Left hindlimb (tissue), 1 donor: ENCODE measurements around the gene B9D1.

Source experiments
- DNase-seq: peaks from one replicate; pipeline ENCODE4 v3.0.0-alpha.2; 2018

Gene B9D1

DNA sequence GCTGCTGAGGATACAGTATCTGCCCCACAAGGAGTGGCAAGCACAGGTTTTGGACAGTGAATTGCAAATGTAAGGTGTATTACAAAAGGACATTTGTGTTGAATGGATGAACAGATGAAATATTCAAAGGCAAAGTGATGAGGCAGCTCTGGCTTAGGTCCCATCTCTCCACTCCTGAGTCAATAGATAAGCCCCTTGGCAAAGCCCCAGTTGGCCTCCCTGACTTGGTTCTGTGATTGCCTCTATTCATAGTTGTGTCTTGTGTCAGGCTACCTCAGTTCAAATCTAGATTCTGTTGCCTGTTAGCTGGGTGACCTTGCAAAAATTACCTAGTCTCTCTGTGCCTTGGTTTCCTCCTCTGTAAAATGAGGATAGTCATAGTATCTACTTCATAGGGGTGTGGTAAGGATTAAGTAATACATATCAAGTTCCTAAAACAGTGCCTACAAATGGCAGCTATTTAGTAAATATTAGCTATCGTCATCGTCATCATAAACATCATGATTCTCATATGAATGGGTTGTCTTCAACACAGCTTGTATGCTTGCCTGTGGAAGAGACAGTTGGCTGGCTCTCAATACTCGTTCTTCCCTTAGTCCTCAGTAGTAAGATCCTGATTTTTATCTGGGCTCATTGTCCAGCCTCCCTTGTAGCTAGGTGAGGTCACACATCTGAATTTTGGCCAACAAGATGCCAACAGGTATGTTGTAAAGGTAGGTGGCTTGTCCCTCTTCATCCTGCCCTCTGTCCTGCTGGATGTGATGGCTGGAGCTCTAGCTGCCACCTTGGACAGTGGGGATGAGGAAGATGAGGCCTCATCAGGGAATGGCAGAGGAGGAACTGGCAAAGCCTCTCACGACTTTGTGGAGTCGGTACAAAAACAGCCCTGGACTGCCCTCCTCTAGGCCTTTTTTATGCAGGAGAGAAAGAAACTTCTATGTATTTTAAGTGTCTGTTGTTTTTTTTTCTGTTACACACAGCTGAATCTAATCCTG is 26.6 kb upstream of the B9D1 start:
- no peak for DNase-seq

DNA sequence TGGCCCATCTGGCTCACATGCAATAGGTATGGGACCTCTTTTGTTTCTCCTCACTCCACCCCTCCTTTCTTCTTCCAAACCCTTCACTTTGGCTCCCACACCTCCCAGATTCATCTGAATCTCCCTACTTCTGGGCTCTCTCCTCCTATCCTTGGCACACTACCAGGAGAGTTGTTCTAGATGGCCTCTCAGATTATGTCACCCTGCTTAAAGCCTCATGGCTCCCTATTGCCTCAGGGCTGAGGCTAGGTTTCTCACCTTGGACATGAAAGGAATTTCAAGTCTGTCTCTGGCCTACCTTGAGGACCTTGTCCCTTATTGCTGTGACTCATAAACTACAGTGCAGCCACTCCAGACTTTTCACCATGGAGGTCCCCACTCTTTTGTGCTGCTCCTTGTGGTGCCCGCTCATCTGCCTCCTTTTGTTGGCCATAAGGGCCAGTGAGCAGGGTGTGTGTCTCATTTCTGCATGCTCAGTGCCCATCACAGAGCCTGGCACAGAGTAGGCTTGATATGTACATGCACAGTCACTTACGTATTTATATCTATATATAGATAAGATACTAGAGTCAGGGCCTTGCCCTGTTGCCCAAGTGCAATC is 25.5 kb upstream of the B9D1 start:
- DNase-seq, result no peak

DNA sequence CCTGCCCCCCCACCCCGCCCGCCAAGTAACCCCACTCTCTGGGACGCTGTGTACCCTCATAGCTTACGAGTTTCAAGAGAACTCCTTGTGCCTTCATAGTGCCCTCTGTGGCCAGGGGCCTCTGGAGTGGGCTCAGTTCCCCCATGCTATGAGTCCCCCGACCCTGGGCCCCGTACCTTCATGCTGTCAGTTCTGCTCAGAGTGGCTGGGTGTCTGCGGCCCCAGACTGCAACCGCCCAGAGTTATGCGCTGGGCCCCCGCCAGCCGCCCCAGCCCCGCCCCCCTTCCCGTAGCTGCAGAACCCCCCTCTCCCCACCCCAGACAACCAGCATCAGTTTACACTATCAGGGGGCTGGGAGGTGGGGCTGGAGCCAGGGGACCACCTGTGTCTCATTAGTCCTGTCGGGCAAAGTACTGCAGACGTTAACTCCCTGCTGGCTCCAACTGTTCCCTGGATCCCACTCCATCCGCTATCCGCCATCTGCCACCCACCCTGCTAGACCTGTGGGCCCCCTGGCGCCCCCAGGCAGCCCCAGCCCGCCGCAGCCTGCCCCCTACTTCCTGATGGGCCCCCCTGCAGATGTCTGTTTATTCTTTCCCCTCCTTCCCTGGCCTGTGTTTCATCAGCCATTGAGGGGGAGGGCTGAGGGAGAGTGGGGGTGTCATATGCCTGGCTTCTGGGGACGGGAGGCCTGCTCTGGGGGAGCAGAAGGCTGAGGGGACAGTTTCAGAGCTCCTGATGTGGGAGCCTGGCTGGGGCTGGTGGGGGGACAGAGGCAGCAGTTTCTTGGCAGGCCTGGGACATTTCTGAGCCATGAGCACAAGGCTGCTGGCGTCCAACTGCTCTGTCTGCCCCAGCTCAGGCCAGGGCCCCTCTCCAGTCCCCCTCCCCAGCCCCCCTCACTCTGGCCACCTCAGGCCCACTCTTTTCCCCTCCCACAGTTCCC is 24.7 kb upstream of the B9D1 start, which contains the start of gene MFAP4:
MFAP4 (minus strand) TSS at position 217 of the 947 bp plus-strand sequence; CDS start at position 182, 35 bp downstream.
- DNase-seq, result peak; percentile 97

DNA sequence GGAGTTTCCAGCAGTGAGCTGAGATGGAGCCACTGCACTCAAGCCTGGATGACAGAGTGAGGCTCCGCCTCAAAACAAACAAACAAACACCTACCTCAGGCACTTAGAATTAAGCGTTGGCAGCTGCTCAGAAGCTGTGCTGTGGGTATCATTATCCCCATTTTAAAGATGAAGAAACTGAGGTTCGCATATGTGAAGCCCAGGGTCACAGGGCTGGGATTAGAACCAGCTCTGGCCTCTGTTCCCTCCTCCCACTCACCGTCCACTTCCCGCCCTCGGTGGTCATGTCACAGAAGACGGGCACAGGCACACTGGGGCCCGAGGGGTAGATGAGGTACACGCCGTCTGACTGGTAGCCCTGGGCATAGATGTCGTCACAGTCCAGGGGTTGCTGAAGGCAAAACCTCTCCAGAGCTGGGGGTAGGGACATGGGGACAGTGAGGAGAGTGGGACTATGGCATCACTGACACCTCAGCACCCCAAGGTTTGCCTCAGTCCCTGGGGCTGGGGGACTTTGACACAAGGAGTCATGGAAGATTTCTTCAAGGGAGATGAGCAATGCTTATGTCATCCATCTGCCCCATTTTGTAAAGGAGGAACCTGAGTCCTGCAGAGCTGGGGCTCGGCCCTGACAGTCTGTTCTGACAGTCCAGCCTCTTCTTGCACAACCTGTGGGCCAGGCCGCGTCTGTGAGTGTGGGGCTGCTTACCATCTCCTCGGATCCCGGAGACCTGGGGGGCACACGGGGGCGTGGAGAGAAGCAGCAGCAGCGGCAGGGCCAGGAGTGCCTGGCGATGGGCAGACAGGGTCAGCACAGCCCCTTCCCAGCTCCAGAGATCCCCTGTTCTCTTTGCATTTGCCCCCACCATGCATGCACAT is 23.8 kb upstream of the B9D1 start:
- DNase-seq, result peak; percentile 66

DNA sequence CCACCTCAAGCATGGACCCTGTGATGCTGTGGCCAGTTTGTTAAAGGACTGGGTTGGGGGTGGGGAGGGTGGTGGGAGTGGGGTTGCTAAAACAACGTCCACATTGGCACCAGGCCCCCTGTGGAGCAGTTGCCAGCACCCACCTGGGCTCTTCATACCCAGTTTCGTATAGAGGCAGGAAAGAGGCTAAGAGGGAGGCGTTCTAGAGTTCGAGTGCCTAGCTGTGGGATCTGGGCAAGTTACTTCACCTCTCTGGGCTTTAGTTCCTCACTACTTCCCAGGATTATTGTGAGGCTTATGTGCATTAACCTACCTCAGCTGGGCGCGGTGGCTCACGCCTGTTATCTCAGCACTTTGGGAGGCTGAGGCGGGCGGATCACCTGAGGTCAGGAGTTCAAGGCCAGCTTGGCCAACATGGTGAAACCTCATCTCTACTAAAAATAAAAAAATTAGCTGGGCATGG is 23.0 kb upstream of the B9D1 start:
- DNase-seq, result no peak

DNA sequence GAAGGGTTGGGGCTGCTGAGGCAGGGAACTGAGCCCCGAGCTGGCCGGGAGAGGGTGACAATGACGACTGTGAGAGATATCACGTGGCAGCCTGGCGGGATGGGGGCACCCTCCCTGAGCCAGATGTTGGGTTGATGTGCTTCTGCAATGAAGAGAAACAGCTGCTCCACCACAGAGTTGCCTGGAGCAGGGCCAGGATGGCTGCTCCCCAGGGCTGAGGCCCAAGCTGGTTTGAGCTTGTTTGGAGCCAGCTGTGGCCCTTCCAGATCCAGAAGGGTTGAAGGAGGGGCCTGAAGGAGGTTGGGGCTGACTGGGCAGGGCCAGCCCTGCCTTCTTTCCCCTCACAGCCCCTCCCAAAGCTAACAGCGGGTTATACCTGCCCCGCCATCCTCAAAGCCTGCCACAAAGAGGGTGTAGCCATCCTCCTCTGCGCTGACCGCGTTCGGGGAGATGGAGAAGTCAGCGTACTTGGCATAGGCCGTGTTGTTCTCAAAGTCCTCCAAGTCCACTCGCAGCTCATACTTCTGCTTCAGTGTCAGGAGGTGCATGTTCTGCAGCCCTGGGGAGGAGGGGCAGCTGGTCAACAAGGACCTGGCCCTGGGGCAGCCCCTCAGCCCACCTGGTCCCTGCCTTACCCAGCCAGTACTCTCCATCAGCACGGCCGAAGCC is 22.3 kb upstream of the B9D1 start:
- peak; percentile 95 for DNase-seq

DNA sequence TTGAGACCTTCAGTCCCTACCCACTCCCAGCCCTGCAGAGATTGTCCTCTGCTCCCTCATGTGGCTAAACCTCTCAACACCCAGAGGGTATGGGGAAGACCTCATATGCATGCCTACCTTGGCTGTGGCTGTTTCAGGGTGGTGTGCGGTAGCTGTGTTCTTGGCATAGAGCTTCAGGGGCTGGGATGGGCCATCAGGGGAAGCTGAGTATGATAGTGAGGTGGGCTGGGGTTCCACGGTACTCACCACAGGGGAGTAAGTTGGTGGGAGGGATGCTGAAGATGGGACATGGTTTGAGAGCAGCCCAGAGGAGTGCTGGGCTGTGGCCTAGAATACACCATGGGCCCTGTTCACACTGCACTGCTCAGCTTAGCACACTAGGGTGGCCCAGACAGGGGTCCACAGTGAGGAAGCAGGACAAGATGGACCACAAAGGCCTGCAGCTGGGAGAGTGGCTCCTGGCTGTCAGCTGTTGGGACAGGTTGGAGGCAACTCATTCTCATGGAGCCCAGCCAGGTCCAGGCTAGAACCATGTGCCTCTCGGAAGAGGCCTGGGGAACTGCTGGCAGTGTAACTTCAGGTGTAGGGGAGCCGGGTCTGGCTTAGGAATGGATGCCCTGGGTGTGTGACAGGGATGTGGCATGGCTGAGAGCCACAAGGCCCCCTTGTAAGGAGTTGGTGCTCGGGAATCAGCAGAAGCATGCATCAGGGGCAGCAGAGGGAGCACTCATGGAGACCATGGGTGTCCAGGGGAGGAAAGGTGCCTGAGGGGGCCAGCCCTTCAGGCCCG is 21.4 kb upstream of the B9D1 start:
- DNase-seq, result no peak

DNA sequence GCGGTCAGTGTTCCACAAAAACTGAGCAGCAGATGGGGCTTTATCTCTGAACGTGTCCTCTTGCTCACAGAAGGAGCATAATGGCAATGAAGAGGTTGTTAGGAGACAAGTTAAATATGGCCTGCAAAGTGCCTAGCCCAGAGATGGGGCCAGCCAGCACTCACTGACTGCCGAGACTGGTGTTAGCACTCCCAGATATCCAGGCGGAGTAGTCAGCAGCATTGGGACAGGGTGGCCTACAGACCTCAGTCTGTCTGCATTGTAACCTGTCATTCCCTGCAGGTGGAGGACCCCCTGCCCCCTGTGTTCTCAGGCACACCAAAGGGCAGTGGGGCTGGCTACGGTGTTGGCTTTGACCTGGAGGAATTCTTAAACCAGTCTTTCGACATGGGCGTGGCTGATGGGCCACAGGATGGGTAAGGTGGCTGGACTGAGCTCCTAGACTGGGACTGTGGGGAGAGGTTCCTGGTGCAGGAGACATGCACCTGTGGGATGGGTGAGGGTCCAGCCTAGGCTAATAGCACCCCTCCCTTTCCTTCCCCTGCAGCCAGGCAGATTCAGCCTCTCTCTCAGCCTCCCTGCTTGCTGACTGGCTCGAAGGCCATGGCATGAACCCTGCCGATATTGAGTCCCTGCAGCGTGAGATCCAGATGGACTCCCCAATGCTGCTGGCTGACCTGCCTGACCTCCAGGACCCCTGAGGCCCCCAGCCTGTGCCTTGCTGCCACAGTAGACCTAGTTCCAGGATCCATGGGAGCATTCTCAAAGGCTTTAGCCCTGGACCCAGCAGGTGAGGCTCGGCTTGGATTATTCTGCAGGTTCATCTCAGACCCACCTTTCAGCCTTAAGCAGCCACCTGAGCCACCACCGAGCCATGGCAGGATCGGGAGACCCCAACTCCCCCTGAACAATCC is 20.3 kb upstream of the B9D1 start:
- DNase-seq, result no peak

DNA sequence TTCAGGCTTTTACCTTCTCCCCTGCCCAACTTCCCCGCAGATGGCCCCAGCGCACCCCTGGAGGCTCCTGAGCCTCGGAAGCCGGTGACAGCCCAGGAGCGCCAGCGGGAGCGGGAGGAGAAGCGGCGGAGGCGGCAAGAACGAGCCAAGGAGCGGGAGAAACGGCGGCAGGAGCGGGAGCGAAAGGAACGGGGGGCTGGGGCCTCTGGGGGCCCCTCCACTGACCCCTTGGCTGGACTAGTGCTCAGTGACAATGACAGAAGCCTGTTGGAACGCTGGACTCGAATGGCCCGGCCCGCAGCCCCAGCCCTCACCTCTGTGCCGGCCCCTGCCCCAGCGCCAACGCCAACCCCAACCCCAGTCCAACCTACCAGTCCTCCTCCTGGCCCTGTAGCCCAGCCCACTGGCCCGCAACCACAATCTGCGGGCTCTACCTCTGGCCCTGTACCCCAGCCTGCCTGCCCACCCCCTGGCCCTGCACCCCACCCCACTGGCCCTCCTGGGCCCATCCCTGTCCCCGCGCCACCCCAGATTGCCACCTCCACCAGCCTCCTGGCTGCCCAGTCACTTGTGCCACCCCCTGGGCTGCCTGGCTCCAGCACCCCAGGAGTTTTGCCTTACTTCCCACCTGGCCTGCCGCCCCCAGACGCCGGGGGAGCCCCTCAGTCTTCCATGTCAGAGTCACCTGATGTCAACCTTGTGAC is 19.4 kb upstream of the B9D1 start:
- DNase-seq, result peak; percentile 27

DNA sequence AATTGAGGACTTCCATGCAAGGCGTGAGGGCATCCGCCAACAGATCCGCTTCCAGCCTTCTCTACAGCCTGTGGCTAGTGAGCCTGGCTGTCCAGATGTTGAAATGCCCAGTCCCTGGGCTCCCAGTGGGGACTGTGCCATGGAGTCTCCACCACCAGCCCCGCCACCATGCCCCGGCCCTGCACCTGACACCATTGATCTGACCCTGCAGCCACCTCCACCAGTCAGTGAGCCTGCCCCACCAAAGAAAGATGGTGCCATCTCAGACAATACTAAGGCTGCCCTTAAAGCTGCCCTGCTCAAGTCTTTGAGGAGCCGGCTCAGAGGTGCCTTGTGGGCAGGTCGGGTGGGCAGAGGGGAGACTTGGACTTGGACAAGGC is 18.8 kb upstream of the B9D1 start:
- no peak for DNase-seq

DNA sequence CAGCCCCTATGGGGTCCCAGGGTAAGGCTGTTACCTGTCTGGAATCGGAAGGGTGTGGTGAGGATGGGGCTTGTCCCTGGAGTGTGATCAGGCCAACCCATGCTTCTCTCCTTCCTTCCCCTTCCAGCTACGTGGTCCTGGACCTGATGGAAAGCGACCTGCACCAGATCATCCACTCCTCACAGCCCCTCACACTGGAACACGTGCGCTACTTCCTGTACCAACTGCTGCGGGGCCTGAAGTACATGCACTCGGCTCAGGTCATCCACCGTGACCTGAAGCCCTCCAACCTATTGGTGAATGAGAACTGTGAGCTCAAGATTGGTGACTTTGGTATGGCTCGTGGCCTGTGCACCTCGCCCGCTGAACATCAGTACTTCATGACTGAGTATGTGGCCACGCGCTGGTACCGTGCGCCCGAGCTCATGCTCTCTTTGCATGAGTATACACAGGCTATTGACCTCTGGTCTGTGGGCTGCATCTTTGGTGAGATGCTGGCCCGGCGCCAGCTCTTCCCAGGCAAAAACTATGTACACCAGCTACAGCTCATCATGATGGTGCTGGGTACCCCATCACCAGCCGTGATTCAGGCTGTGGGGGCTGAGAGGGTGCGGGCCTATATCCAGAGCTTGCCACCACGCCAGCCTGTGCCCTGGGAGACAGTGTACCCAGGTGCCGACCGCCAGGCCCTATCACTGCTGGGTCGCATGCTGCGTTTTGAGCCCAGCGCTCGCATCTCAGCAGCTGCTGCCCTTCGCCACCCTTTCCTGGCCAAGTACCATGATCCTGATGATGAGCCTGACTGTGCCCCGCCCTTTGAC is 18.2 kb upstream of the B9D1 start:
- DNase-seq, result peak; percentile 16

DNA sequence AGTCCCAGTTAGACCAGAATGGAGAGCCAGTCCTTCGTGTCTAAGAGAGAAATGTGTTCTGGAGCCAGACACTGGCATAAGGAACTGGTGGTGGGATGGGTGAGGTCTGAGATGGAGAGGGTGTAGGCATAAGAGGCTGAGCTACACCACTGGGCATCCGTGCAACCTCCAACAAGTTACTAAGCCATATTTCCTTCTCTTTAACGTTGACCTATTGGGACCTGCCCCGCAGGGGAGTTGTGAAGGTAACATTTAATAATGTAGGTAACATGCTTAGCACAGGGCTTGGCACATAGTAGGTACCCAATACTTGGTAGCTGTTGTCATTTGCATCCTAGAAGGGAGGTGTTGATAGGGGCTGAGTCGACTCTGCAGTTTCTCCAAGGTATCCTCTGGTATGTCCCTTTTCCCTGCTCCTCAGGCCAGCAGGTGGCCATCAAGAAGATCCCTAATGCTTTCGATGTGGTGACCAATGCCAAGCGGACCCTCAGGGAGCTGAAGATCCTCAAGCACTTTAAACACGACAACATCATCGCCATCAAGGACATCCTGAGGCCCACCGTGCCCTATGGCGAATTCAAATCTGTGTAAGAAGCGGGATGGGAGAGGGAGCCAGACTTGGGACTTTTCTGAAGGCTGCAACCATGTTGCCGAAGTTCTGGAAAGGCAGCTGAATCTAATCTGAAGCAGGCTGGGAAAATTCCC is 17.0 kb upstream of the B9D1 start:
- no peak for DNase-seq

DNA sequence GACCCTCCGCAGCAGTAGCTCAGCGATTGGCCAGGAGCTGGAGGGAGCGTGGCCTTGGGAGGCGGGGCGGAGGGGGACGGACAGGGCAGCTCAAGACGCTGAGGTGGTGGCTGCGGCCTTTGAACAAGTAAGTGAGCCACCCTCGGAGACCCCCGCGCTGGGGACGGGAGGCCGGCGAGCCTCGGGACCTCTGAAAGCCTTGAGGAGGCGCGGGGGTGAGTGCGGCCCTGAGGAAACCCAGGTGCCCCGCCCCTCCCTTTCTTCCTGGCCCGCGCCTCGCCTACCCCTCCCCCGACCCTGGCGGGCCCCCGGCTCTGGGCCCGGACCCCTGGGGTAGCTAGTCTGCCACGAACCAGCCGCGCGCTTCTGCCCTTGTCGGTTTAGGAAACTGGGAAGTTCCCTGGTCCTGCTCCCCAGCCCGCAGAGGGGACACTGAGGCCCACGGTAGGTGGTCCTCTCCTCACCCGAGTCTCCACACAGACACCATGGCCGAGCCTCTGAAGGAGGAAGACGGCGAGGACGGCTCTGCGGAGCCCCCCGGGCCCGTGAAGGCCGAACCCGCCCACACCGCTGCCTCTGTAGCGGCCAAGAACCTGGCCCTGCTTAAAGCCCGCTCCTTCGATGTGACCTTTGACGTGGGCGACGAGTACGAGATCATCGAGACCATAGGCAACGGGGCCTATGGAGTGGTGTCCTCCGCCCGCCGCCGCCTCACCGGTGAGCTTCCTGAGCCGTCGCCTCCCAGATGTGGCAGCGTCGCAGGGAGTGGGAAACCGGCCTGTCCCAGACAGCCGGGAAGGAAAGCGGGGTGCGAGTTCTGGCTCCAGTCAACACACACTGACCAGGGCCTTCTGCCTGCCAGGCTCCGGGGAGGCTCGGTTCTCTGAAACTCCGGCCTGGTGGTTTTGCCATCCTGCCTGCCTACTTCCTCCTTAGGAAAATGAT is 16.2 kb upstream of the B9D1 start, which contains the start of gene MAPK7:
MAPK7 (plus strand) TSS at position 83 of the 945 bp plus-strand sequence; CDS start at position 486, 403 bp downstream.
- DNase-seq, result no peak

DNA sequence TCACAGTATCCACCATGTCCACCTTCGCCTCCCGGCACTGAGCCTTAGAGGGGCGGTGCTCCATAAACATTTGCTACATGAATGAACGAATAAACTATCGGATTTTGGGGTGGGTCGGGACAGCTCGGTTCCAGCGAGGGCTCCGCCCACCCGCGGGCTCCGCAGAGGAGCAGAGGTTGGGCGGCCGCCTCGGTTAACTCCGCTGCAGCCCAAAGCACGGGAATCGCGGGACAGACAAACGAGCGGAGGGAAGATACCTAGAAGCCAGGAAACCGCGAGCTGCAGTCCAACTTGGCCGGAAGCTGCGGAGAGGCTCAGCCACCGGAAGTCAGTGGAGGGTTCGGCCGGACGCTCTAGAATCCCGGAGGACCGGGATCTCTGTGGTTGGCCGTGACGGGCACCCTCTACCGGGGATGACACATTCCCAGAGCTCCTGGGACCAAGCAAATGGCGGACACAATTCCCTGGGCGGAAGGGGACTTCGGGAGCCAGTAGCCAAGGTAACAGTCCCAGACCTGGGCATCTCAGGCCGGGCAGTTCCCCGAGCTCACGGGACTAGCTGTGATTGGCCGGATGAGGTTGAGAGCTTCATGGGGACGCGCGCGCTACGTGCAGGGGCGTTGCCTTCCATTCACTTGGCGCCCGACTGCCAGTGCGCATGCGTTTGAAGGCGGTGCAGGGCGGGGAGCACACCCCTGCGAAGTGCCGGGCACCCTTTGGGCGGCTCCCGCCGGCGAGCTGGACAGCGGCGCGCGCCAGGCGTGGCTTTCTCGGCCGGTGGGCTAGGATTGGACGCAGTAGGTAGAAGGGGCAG is 15.3 kb upstream of the B9D1 start:
- peak; percentile 100 for DNase-seq

DNA sequence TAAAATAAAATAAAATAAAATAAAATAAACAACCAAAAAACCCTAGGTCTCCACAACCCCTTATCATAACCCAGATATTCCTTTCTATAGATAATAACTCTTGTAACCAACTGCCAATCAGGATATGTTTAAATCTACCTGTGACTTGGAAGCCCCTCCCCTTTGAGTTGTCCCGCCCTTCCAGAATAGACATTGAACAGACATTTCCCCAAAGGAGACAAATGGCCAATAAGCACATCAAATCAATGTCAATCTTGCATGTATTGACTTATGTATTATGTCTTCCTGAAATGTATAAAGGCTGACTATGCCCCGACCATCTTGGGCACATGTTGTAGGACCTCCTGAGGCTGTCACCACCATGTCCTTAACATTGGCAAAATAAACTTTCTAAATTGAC is 14.3 kb upstream of the B9D1 start:
- peak; percentile 11 for DNase-seq
